ENCODE measurements around the gene ZBTB16.

Gene ZBTB16

GRCh38 chr11:114263513-114264170 lies 204.1 kb downstream of the ZBTB16 start:
- Histone ChIP-seq H3K27me3 (ENCODE audit: insufficient read depth, poor library complexity, severe bottlenecking) (peaks cover 2% of the 10 kb centered on the region), H3K4me3 (replicated peaks; ENCODE audit: insufficient read depth, low read length) (no peak overlapping the region), H3K27ac (replicated peaks) (no peak overlapping the region)
- no peak for DNase-seq (ENCODE audit: low read depth in 1 of 2, low spot score in 1 of 2)
- no peak for TF ChIP-seq SPI1 (IDR thresholded peaks at IDR 0.05; ENCODE audit: borderline replicate concordance, low read depth)

- Histone ChIP-seq H3K4me3 (replicated peaks; ENCODE audit: insufficient read depth, low read length) (no peak overlapping the region), H3K27me3 (ENCODE audit: insufficient read depth, poor library complexity, severe bottlenecking) (peaks cover 2% of the 10 kb centered on the region), H3K27ac (replicated peaks) (no peak overlapping the region)
- no peak for DNase-seq (ENCODE audit: low read depth in 1 of 2, low spot score in 1 of 2)
- TF ChIP-seq POLR2AphosphoS5 (IDR thresholded peaks at IDR 0.05; ENCODE audit: low read depth), result no peak
- no peak for TF ChIP-seq SPI1 (IDR thresholded peaks at IDR 0.05; ENCODE audit: borderline replicate concordance, low read depth)
- no peak for TF ChIP-seq REST (IDR thresholded peaks at IDR 0.05; ENCODE audit: insufficient replicate concordance, low read depth)
- TF ChIP-seq GABPA (IDR thresholded peaks at IDR 0.05; ENCODE audit: low read depth), result no peak
- TF ChIP-seq CTCF (IDR thresholded peaks at IDR 0.05; ENCODE audit: insufficient read depth, low read length), result no peak
Observed at GRCh38 chr11:114264381-114264780, 204.9 kb downstream of the ZBTB16 start.

GRCh38 chr11:114265122-114265878 lies 205.8 kb downstream of the ZBTB16 start:
- peaks cover 2% of the 10 kb centered on the region for H3K27me3 ChIP-seq (ENCODE audit: insufficient read depth, poor library complexity, severe bottlenecking)
- H3K27ac ChIP-seq (replicated peaks), result no peak overlapping the region
- no peak for DNase-seq (ENCODE audit: low read depth in 1 of 2, low spot score in 1 of 2)
- no peak for TF ChIP-seq POLR2AphosphoS5 (IDR thresholded peaks at IDR 0.05; ENCODE audit: low read depth)
- no peak for TF ChIP-seq SPI1 (IDR thresholded peaks at IDR 0.05; ENCODE audit: borderline replicate concordance, low read depth)
- no peak for TF ChIP-seq CTCF (IDR thresholded peaks at IDR 0.05; ENCODE audit: insufficient read depth, low read length)
- TF ChIP-seq REST (IDR thresholded peaks at IDR 0.05; ENCODE audit: insufficient replicate concordance, low read depth), result no peak
- TF ChIP-seq GABPA (IDR thresholded peaks at IDR 0.05; ENCODE audit: low read depth), result no peak
- no peak overlapping the region for H3K4me3 ChIP-seq (replicated peaks; ENCODE audit: insufficient read depth, low read length)

GRCh38 chr11:114269498-114269897 lies 210.0 kb downstream of the ZBTB16 start:
- TF ChIP-seq SPI1 (IDR thresholded peaks at IDR 0.05; ENCODE audit: borderline replicate concordance, low read depth) (no peak), POLR2AphosphoS5 (IDR thresholded peaks at IDR 0.05; ENCODE audit: low read depth) (no peak), CTCF (IDR thresholded peaks at IDR 0.05; ENCODE audit: insufficient read depth, low read length) (no peak), REST (IDR thresholded peaks at IDR 0.05; ENCODE audit: insufficient replicate concordance, low read depth) (no peak), GABPA (IDR thresholded peaks at IDR 0.05; ENCODE audit: low read depth) (no peak)
- H3K4me3 ChIP-seq (replicated peaks; ENCODE audit: insufficient read depth, low read length), result no peak overlapping the region
- peaks cover 17% of the 10 kb centered on the region for H3K27me3 ChIP-seq (ENCODE audit: insufficient read depth, poor library complexity, severe bottlenecking)
- no peak overlapping the region for H3K27ac ChIP-seq (replicated peaks)
- no peak for DNase-seq (ENCODE audit: low read depth in 1 of 2, low spot score in 1 of 2)

Measured in HL-60 (cell line).